Measurements from ENCODE around the gene SUCLG2.

DNA sequence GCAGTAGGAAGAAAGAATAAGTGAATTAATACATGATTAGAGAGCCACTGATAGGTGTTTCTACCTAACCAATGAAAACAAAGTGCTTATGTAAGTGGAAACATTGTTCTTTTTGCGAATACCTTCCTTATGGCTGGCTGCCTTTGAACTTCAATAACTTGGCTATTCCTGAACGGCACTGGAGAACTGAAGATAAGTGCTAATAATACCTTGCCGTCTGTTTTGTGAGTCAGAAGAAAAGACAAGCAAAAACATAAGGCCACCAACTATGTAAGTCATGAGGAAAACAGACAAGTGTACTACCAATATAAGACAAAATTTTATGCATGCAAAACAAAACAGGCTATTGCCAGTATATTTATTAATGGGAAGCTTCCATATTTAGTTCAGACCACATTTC is 160.6 kb downstream of the SUCLG2 start:
- TF ChIP-seq, protein P1, sequence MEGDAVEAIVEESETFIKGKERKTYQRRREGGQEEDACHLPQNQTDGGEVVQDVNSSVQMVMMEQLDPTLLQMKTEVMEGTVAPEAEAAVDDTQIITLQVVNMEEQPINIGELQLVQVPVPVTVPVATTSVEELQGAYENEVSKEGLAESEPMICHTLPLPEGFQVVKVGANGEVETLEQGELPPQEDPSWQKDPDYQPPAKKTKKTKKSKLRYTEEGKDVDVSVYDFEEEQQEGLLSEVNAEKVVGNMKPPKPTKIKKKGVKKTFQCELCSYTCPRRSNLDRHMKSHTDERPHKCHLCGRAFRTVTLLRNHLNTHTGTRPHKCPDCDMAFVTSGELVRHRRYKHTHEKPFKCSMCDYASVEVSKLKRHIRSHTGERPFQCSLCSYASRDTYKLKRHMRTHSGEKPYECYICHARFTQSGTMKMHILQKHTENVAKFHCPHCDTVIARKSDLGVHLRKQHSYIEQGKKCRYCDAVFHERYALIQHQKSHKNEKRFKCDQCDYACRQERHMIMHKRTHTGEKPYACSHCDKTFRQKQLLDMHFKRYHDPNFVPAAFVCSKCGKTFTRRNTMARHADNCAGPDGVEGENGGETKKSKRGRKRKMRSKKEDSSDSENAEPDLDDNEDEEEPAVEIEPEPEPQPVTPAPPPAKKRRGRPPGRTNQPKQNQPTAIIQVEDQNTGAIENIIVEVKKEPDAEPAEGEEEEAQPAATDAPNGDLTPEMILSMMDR (conservative IDR thresholded peaks at IDR 0.05): no peak
- TF ChIP-seq ZFX (IDR thresholded peaks at IDR 0.05): no peak

Data from C4-2B (cell line).